ENCODE results near the gene MBTD1. TPM values are rescaled to one million over a fixed set of nuclear protein-coding genes. Genes with fewer than 3 reads are reported as not detected.

Gene MBTD1
- total and polyA plus RNA-seq, 2 experiments from 2014 or later: 19.1 to 63.9 TPM

DNA sequence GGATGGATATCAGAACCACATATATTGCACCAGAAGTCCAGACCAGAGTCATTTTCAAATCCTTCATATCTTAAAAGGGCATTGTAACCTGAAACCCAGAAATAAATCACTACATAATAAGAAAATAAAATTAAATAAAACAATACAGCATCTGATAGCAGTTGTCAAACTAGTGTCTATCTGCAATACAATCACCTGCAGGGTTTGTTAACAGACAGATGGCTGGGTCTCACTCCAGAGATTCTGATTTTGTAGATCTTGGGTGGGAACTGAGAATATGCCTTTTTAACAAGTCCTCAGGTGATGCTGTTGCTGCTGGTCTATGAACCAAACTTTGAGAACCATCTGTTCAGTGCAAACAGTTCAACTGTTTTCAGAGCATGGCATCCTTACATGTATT is 56.0 kb downstream of the MBTD1 start (continued):
- TF ChIP-seq, protein P1, sequence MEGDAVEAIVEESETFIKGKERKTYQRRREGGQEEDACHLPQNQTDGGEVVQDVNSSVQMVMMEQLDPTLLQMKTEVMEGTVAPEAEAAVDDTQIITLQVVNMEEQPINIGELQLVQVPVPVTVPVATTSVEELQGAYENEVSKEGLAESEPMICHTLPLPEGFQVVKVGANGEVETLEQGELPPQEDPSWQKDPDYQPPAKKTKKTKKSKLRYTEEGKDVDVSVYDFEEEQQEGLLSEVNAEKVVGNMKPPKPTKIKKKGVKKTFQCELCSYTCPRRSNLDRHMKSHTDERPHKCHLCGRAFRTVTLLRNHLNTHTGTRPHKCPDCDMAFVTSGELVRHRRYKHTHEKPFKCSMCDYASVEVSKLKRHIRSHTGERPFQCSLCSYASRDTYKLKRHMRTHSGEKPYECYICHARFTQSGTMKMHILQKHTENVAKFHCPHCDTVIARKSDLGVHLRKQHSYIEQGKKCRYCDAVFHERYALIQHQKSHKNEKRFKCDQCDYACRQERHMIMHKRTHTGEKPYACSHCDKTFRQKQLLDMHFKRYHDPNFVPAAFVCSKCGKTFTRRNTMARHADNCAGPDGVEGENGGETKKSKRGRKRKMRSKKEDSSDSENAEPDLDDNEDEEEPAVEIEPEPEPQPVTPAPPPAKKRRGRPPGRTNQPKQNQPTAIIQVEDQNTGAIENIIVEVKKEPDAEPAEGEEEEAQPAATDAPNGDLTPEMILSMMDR (conservative IDR thresholded peaks at IDR 0.05; ENCODE audit: low read depth in 2 of 2): no peak
- TF ChIP-seq, protein P2, sequence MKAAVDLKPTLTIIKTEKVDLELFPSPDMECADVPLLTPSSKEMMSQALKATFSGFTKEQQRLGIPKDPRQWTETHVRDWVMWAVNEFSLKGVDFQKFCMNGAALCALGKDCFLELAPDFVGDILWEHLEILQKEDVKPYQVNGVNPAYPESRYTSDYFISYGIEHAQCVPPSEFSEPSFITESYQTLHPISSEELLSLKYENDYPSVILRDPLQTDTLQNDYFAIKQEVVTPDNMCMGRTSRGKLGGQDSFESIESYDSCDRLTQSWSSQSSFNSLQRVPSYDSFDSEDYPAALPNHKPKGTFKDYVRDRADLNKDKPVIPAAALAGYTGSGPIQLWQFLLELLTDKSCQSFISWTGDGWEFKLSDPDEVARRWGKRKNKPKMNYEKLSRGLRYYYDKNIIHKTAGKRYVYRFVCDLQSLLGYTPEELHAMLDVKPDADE (IDR thresholded peaks at IDR 0.05): no peak
- TF ChIP-seq CREB1 (CRISPR knock-in tag; IDR thresholded peaks at IDR 0.05; ENCODE audit: low read depth): no peak

DNA sequence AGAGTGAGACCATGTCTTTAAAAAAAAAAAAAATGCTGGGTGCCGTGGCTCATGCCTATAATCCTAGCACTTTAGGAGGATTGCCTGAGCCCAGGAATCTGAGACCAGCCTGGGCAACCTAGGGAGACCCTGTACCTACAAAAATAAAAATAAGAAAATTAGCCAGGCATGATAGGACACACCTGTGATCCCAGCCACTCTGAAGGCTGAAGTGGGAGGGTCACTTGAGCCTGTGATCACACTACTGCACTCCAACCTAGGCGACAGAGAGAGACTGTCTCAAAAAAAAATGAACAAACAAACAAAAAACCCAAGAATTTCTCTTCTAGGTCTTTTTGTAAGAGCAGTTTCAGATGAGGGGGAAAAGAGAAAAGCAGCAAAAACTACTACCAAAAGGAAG is 59.0 kb downstream of the MBTD1 start:
- no peak overlapping the region for H3K4me3 ChIP-seq
- no peak overlapping the region for H2AFZ ChIP-seq
- peaks cover 64% of the 10 kb centered on the region for H3K36me3 ChIP-seq (ENCODE audit: insufficient read depth)
- Mint-ChIP-seq H3K36me3 (ENCODE audit: low read depth) (peaks cover 69% of the 10 kb centered on the region), H3K27me3 (ENCODE audit: insufficient read depth, low read depth, poor library complexity) (peaks cover 9% of the 10 kb centered on the region), H3K4me3 (no peak overlapping the region), H3K27ac (no peak overlapping the region), H3K9me3 (no peaks in the 10 kb centered on the region), H3K4me1 (no peaks in the 10 kb centered on the region)
- H3F3A ChIP-seq (replicated peaks; ENCODE audit: low read depth): no peaks in the 10 kb centered on the region
- H3K4me1 ChIP-seq (ENCODE audit: insufficient read depth): no peaks in the 10 kb centered on the region
- ATAC-seq (no peak), DNase-seq (ENCODE audit: low spot score) (no peak)
- no peaks in the 10 kb centered on the region for H3K27me3 ChIP-seq (ENCODE audit: insufficient read depth)
- no peak overlapping the region for H3K4me2 ChIP-seq
- H3K79me2 ChIP-seq (replicated peaks; ENCODE audit: insufficient read depth): no peaks in the 10 kb centered on the region
- no peak overlapping the region for H3K27ac ChIP-seq (ENCODE audit: low read depth)
- H4K20me1 ChIP-seq (replicated peaks; ENCODE audit: insufficient read depth): peaks cover 6% of the 10 kb centered on the region
- no peaks in the 10 kb centered on the region for H3K9me2 ChIP-seq (ENCODE audit: insufficient read depth)
- TF ChIP-seq POLR2AphosphoS5 (IDR thresholded peaks at IDR 0.05; ENCODE audit: low read depth): no peak
- TF ChIP-seq ZNF331 (CRISPR knock-in tag; IDR thresholded peaks at IDR 0.05; ENCODE audit: low read depth): no peak
- no peak for TF ChIP-seq EZH2 (IDR thresholded peaks at IDR 0.05; ENCODE audit: low read depth, unreplicated experiment)
- TF ChIP-seq, protein P3, sequence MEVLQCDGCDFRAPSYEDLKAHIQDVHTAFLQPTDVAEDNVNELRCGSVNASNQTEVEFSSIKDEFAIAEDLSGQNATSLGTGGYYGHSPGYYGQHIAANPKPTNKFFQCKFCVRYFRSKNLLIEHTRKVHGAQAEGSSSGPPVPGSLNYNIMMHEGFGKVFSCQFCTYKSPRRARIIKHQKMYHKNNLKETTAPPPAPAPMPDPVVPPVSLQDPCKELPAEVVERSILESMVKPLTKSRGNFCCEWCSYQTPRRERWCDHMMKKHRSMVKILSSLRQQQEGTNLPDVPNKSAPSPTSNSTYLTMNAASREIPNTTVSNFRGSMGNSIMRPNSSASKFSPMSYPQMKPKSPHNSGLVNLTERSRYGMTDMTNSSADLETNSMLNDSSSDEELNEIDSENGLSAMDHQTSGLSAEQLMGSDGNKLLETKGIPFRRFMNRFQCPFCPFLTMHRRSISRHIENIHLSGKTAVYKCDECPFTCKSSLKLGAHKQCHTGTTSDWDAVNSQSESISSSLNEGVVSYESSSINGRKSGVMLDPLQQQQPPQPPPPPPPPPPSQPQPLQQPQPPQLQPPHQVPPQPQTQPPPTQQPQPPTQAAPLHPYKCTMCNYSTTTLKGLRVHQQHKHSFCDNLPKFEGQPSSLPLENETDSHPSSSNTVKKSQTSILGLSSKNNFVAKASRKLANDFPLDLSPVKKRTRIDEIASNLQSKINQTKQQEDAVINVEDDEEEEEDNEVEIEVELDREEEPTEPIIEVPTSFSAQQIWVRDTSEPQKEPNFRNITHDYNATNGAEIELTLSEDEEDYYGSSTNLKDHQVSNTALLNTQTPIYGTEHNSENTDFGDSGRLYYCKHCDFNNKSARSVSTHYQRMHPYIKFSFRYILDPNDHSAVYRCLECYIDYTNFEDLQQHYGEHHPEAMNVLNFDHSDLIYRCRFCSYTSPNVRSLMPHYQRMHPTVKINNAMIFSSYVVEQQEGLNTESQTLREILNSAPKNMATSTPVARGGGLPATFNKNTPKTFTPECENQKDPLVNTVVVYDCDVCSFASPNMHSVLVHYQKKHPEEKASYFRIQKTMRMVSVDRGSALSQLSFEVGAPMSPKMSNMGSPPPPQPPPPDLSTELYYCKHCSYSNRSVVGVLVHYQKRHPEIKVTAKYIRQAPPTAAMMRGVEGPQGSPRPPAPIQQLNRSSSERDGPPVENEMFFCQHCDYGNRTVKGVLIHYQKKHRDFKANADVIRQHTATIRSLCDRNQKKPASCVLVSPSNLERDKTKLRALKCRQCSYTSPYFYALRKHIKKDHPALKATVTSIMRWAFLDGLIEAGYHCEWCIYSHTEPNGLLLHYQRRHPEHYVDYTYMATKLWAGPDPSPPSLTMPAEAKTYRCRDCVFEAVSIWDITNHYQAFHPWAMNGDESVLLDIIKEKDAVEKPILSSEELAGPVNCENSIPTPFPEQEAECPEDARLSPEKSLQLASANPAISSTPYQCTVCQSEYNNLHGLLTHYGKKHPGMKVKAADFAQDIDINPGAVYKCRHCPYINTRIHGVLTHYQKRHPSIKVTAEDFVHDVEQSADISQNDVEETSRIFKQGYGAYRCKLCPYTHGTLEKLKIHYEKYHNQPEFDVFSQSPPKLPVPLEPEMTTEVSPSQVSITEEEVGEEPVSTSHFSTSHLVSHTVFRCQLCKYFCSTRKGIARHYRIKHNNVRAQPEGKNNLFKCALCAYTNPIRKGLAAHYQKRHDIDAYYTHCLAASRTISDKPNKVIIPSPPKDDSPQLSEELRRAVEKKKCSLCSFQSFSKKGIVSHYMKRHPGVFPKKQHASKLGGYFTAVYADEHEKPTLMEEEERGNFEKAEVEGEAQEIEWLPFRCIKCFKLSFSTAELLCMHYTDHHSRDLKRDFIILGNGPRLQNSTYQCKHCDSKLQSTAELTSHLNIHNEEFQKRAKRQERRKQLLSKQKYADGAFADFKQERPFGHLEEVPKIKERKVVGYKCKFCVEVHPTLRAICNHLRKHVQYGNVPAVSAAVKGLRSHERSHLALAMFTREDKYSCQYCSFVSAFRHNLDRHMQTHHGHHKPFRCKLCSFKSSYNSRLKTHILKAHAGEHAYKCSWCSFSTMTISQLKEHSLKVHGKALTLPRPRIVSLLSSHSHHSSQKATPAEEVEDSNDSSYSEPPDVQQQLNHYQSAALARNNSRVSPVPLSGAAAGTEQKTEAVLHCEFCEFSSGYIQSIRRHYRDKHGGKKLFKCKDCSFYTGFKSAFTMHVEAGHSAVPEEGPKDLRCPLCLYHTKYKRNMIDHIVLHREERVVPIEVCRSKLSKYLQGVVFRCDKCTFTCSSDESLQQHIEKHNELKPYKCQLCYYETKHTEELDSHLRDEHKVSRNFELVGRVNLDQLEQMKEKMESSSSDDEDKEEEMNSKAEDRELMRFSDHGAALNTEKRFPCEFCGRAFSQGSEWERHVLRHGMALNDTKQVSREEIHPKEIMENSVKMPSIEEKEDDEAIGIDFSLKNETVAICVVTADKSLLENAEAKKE (CRISPR knock-in tag; IDR thresholded peaks at IDR 0.05): no peak
- TF ChIP-seq CREB1 (CRISPR knock-in tag; IDR thresholded peaks at IDR 0.05; ENCODE audit: low read depth): no peak
- TF ChIP-seq, protein P4, sequence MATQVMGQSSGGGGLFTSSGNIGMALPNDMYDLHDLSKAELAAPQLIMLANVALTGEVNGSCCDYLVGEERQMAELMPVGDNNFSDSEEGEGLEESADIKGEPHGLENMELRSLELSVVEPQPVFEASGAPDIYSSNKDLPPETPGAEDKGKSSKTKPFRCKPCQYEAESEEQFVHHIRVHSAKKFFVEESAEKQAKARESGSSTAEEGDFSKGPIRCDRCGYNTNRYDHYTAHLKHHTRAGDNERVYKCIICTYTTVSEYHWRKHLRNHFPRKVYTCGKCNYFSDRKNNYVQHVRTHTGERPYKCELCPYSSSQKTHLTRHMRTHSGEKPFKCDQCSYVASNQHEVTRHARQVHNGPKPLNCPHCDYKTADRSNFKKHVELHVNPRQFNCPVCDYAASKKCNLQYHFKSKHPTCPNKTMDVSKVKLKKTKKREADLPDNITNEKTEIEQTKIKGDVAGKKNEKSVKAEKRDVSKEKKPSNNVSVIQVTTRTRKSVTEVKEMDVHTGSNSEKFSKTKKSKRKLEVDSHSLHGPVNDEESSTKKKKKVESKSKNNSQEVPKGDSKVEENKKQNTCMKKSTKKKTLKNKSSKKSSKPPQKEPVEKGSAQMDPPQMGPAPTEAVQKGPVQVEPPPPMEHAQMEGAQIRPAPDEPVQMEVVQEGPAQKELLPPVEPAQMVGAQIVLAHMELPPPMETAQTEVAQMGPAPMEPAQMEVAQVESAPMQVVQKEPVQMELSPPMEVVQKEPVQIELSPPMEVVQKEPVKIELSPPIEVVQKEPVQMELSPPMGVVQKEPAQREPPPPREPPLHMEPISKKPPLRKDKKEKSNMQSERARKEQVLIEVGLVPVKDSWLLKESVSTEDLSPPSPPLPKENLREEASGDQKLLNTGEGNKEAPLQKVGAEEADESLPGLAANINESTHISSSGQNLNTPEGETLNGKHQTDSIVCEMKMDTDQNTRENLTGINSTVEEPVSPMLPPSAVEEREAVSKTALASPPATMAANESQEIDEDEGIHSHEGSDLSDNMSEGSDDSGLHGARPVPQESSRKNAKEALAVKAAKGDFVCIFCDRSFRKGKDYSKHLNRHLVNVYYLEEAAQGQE (IDR thresholded peaks at IDR 0.05; ENCODE audit: unreplicated experiment): no peak
- TF ChIP-seq ZNF114 (CRISPR knock-in tag; IDR thresholded peaks at IDR 0.05): no peak
- TF ChIP-seq, protein P1 (conservative IDR thresholded peaks at IDR 0.05; ENCODE audit: low read depth in 2 of 2): no peak
- TF ChIP-seq NANOG (IDR thresholded peaks at IDR 0.05; ENCODE audit: borderline replicate concordance): no peak
